ENCODE data around the gene IL36G. TPM values are rescaled to one million over a fixed set of nuclear protein-coding genes. Genes with fewer than 3 reads are reported as not detected.

The IL36G gene
- total RNA-seq, 2 experiments from 2014 or later: not detected

DNA sequence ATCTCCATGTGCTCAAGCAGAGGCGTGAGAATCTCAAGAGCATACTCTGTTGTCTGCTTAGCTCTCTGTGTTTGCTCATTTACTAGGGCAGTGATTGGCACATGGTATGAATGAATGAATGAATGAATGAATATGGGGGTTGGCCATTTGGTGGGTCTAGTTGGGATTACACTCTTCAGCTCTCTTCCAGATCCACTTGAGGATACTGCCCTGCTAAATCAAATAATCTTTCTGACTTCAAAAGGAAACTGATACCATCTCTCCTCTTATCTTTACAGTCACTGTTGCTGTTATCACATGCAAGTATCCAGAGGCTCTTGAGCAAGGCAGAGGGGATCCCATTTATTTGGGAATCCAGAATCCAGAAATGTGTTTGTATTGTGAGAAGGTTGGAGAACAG lies 1.9 kb downstream of the IL36G start:
- intact Hi-C loops (cut with micrococcal nuclease): loop anchor here (2.0 kb wide), 1 partner anchor 17 kb away; no protein-coding TSS in a partner anchor
- H3K27me3 Mint-ChIP-seq: peaks cover 4% of the 10 kb centered on the region
- DNase-seq: no peak
- H3K9me3 Mint-ChIP-seq: no peaks in the 10 kb centered on the region
- no peak overlapping the region for H3K4me3 Mint-ChIP-seq
- H3K27ac Mint-ChIP-seq: no peak overlapping the region
- ChIA-PET CTCF (interaction anchor here (0.7 to 1.0 kb wide), 4 partner anchors 11 to 230 kb away, joined by 3 to 4 read pairs (median 3); no protein-coding TSS in a partner anchor), POLR2A (interaction anchor here (1.0 kb wide), 1 partner anchor 14 kb away, joined by 3 read pairs; no protein-coding TSS in a partner anchor)
- H3K4me1 Mint-ChIP-seq (ENCODE audit: low read depth): peaks cover 21% of the 10 kb centered on the region
- H3K36me3 Mint-ChIP-seq: no peaks in the 10 kb centered on the region

DNA sequence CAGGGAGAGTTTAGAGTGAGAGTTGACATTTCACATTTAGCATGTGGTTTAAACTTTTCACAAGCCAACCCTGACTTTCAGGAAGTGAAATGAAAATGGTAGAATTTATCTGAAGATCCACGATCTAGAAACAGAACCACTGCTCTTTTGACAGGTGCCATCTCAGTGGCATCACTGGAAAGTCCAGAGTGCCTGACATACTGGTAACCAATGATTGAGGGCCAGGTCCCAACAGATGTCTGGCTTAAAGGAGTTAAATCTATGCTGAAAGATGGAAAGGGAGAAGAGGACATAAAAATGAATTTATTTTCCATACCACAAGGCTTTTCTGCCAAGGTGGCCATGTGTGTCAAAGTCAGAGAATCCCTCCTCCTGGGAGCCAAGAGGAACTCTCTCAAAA lies 2.7 kb downstream of the IL36G start:
- H3K4me1 Mint-ChIP-seq (ENCODE audit: low read depth): peaks cover 27% of the 10 kb centered on the region
- H3K36me3 Mint-ChIP-seq: no peaks in the 10 kb centered on the region
- no peak overlapping the region for H3K4me3 Mint-ChIP-seq
- H3K27ac Mint-ChIP-seq: no peak overlapping the region
- intact Hi-C loops (cut with micrococcal nuclease): loop anchor here (2.0 kb wide), 1 partner anchor 16 kb away; no protein-coding TSS in a partner anchor
- H3K9me3 Mint-ChIP-seq: no peaks in the 10 kb centered on the region
- ChIA-PET CTCF (no interaction called here), POLR2A (no interaction called here)
- peaks cover 4% of the 10 kb centered on the region for H3K27me3 Mint-ChIP-seq
- DNase-seq: no peak

DNA sequence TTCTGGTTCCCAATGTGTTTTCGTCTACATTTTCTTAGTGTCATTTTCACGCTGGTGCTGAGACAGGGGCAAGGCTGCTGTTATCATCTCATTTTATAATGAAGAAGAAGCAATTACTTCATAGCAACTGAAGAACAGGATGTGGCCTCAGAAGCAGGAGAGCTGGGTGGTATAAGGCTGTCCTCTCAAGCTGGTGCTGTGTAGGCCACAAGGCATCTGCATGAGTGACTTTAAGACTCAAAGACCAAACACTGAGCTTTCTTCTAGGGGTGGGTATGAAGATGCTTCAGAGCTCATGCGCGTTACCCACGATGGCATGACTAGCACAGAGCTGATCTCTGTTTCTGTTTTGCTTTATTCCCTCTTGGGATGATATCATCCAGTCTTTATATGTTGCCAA lies 7.3 kb downstream of the IL36G start:
- no peaks in the 10 kb centered on the region for H3K27me3 Mint-ChIP-seq
- ChIA-PET CTCF (interaction anchor here (1.2 kb wide), 1 partner anchor 43 kb away, joined by 3 read pairs; no protein-coding TSS in a partner anchor), POLR2A (interaction anchor here (0.9 kb wide), 1 partner anchor 189 kb away, joined by 3 read pairs; the partner anchor contains the start of gene PSD4)
- H3K27ac Mint-ChIP-seq: no peak overlapping the region
- peak; percentile 55 for DNase-seq
- intact Hi-C loops (cut with micrococcal nuclease): no loop called here
- peaks cover 5% of the 10 kb centered on the region for H3K9me3 Mint-ChIP-seq
- peaks cover 6% of the 10 kb centered on the region for H3K36me3 Mint-ChIP-seq
- no peak overlapping the region for H3K4me3 Mint-ChIP-seq
- H3K4me1 Mint-ChIP-seq (ENCODE audit: low read depth): peaks cover 20% of the 10 kb centered on the region

DNA sequence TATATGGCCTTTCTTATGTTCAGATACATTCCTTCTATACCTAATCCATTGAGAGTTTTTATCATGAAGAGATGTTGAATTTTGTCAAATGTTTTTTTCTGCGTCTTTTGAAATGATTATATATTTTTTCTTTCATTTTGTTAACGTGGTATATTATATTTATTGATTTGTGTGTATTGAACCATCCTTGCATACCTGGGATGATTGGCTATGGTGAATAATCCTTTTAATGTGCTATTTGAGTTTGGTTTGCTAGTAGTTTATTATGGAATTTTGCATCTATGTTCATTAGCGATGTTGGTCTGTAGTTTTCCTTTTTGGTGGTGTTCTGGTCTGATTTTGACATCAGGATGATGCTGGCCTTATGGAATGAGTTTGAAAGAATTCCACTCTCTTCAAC lies 11.8 kb downstream of the IL36G start:
- H3K36me3 Mint-ChIP-seq: peaks cover 6% of the 10 kb centered on the region
- no peak overlapping the region for H3K27ac Mint-ChIP-seq
- no peaks in the 10 kb centered on the region for H3K27me3 Mint-ChIP-seq
- no peak for DNase-seq
- CTCF ChIA-PET: no interaction called here
- H3K4me3 Mint-ChIP-seq: no peak overlapping the region
- POLR2A ChIA-PET: no interaction called here
- H3K9me3 Mint-ChIP-seq: peaks cover 27% of the 10 kb centered on the region
- intact Hi-C loops (cut with micrococcal nuclease): no loop called here
- peaks cover 13% of the 10 kb centered on the region for H3K4me1 Mint-ChIP-seq (ENCODE audit: low read depth)

DNA sequence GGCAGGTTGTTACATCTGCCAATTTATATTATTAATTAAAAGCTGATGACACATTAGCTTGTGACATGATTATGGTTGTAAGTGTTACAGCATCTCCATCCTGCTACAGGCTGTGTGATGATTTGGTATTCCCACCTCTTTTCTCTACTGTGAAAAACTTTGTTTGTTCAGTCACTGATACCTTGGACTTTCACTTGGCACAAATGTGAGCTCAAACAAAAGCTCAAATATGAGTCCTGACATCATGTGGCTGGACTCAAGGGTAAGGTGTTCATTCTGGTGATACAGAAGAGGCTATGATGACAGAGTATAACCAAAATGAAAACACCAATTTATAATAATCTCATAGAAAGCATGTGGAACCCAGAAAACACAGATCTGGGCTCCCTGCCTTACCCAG lies 16.0 kb downstream of the IL36G start:
- ChIA-PET CTCF (no interaction called here), POLR2A (interaction anchor here (0.6 kb wide), 1 partner anchor 15 kb away, joined by 3 read pairs; no protein-coding TSS in a partner anchor)
- no peak for DNase-seq
- peaks cover 6% of the 10 kb centered on the region for H3K36me3 Mint-ChIP-seq
- no peaks in the 10 kb centered on the region for H3K27me3 Mint-ChIP-seq
- intact Hi-C loops (cut with micrococcal nuclease): no loop called here
- H3K27ac Mint-ChIP-seq: no peak overlapping the region
- peaks cover 27% of the 10 kb centered on the region for H3K9me3 Mint-ChIP-seq
- no peak overlapping the region for H3K4me3 Mint-ChIP-seq
- peaks cover 28% of the 10 kb centered on the region for H3K4me1 Mint-ChIP-seq (ENCODE audit: low read depth)

DNA sequence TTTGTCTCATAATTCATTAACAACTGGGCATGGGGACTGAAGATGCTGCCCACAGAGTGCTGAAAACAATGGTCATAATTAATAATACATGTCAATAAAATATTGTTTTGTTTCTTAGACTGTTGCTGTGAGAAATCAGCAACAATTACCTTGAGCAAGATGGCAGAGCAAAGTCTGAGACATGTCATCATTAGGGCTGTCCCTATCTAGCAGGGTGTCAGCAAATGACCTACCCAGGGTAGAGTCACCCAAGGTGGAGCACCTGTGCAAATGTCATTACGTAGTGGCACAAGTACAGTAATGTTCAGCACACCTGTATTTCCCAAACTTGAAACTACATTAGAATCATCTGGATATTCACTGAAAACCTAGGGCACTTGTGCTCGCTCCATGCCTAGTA lies 16.8 kb downstream of the IL36G start:
- Mint-ChIP-seq H3K4me3 (no peak overlapping the region), H3K9me3 (peaks cover 32% of the 10 kb centered on the region), H3K27me3 (no peaks in the 10 kb centered on the region), H3K27ac (no peak overlapping the region), H3K4me1 (ENCODE audit: low read depth) (peaks cover 28% of the 10 kb centered on the region), H3K36me3 (peaks cover 5% of the 10 kb centered on the region)
- no peak for DNase-seq
- ChIA-PET CTCF (no interaction called here), POLR2A (no interaction called here)
- intact Hi-C loops (cut with micrococcal nuclease): no loop called here

DNA sequence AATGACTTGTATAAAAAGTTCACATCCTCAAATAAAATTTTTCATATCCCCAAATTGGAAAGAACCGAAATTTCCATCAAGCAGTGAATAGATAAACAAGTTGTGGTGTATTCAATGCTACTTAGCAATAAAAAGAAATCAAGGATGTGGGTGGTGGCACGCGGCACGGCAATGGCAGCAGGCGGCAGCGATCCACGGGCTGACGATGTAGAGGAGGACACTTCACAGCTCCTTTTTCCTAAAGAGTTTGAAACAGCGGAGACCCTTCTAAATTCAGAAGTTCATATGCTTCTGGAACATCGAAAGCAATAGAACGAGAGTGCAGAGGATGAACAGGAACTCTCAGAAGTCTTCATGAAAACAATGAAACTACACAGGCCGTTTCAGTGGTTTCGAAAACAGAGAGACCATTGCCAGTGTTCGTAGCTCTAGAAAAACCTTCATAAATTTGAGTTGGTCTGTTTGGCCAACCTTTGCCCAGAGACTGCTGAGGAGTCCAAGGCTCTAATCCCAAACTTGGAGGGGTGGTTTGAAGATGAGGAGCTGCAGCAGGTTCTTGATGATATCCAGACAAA lies 17.6 kb downstream of the IL36G start:
- intact Hi-C loops (cut with micrococcal nuclease): no loop called here
- H3K27me3 Mint-ChIP-seq: no peaks in the 10 kb centered on the region
- ChIA-PET POLR2A (no interaction called here), CTCF (no interaction called here)
- H3K9me3 Mint-ChIP-seq: peaks cover 33% of the 10 kb centered on the region
- peaks cover 1% of the 10 kb centered on the region for H3K36me3 Mint-ChIP-seq
- H3K27ac Mint-ChIP-seq: peak overlapping the region; percentile 57
- peak; percentile 54 for DNase-seq
- peak overlapping the region; percentile 68 for H3K4me3 Mint-ChIP-seq
- peaks cover 28% of the 10 kb centered on the region for H3K4me1 Mint-ChIP-seq (ENCODE audit: low read depth)

DNA sequence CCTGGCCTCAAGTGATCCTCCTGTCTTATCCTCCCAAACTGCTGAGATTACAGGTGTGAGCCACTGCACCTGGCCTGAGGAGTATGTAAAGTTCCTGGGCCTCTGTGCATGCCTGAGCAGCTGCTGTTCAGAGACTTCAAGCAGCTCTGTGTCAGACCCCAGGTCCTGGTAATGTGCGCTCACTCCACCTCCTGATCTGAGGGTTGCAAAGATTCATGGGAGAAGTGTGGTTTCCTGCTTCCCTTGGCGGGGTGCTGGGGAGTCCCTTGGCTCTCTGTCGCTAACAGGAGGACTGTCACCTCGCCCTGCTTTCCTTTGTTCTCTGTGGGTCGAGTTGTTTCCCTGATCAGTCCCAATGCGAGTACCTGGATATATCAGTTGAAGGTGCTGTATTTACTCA lies 18.8 kb downstream of the IL36G start:
- H3K4me3 Mint-ChIP-seq: no peak overlapping the region
- peak; percentile 84 for DNase-seq
- POLR2A ChIA-PET: no interaction called here
- H3K27ac Mint-ChIP-seq: peak overlapping the region; percentile 30
- peaks cover 35% of the 10 kb centered on the region for H3K9me3 Mint-ChIP-seq
- peaks cover 28% of the 10 kb centered on the region for H3K4me1 Mint-ChIP-seq (ENCODE audit: low read depth)
- intact Hi-C loops (cut with micrococcal nuclease): loop anchor here (2.0 kb wide), 1 partner anchor 16 kb away; no protein-coding TSS in a partner anchor
- H3K36me3 Mint-ChIP-seq: peaks cover 7% of the 10 kb centered on the region
- CTCF ChIA-PET: no interaction called here
- no peaks in the 10 kb centered on the region for H3K27me3 Mint-ChIP-seq

DNA sequence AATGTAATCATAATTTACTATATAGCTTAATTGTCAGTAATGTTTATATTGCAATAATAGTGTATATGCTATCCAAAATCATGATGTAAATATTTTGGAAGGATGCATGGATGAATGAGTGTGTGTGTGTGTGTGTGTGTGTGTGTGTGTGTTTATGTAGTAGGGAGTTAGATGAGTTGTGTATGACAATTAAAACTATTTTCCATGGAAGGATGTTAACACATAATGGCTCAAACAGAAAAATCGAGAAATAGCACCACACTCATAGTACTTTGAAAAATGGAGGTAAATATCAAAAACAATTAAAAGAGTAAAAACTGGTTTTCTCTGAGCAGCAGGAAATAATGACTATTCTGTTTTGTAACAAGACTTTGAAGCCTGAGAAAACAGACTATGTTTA lies 19.3 kb downstream of the IL36G start:
- peaks cover 33% of the 10 kb centered on the region for H3K9me3 Mint-ChIP-seq
- intact Hi-C loops (cut with micrococcal nuclease): loop anchor here (2.0 kb wide), 1 partner anchor 16 kb away; no protein-coding TSS in a partner anchor
- H3K4me1 Mint-ChIP-seq (ENCODE audit: low read depth): peaks cover 28% of the 10 kb centered on the region
- H3K4me3 Mint-ChIP-seq: no peak overlapping the region
- H3K36me3 Mint-ChIP-seq: peaks cover 9% of the 10 kb centered on the region
- CTCF ChIA-PET: no interaction called here
- no peaks in the 10 kb centered on the region for H3K27me3 Mint-ChIP-seq
- POLR2A ChIA-PET: no interaction called here
- H3K27ac Mint-ChIP-seq: no peak overlapping the region
- DNase-seq: no peak

DNA sequence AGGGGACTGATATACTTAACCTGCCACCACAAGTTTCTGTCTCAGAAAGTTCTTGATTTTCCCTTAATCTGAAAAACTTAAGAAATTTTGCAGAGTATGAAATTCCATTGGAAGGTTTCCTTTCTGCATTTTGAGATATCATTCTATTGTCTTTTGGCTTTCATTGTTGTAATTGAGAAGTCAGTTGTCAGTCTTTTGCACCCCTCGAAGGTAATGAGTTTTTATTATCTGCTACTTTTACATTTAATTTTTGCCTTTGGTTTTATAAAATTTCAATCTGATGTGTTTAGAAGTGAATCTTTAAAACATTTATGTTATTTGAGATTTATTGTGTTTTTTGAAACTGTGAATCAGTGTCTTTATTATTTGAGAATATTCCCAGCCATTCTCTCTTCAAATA lies 22.6 kb downstream of the IL36G start:
- Mint-ChIP-seq H3K36me3 (peaks cover 9% of the 10 kb centered on the region), H3K27me3 (no peaks in the 10 kb centered on the region), H3K4me1 (ENCODE audit: low read depth) (peaks cover 21% of the 10 kb centered on the region), H3K4me3 (no peak overlapping the region), H3K9me3 (peaks cover 26% of the 10 kb centered on the region), H3K27ac (no peak overlapping the region)
- ChIA-PET POLR2A (no interaction called here), CTCF (no interaction called here)
- no peak for DNase-seq
- intact Hi-C loops (cut with micrococcal nuclease): no loop called here

DNA sequence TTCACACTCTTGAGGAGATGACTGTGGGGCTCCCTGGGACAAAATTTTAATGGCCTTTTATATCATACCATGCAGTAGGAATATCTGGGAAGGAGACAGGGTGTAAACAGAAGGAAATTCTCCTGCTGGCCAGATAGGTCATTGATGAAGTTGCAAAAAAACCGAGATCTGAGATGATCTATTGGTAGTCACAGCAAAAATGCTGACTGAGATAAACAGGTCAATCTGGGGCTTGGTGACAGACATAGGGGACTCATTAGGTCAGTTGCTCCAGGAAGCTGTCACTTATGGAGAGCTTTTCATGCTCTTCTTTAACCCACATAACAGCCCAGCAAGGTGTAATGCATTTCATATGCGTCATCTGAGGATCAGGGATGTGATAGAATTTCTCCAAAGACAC lies 24.9 kb downstream of the IL36G start:
- Mint-ChIP-seq H3K36me3 (peaks cover 9% of the 10 kb centered on the region), H3K27ac (no peak overlapping the region), H3K9me3 (peaks cover 26% of the 10 kb centered on the region), H3K4me1 (ENCODE audit: low read depth) (peaks cover under 1% of the 10 kb centered on the region), H3K4me3 (no peak overlapping the region), H3K27me3 (no peaks in the 10 kb centered on the region)
- ChIA-PET CTCF (no interaction called here), POLR2A (no interaction called here)
- intact Hi-C loops (cut with micrococcal nuclease): no loop called here
- DNase-seq: no peak

DNA sequence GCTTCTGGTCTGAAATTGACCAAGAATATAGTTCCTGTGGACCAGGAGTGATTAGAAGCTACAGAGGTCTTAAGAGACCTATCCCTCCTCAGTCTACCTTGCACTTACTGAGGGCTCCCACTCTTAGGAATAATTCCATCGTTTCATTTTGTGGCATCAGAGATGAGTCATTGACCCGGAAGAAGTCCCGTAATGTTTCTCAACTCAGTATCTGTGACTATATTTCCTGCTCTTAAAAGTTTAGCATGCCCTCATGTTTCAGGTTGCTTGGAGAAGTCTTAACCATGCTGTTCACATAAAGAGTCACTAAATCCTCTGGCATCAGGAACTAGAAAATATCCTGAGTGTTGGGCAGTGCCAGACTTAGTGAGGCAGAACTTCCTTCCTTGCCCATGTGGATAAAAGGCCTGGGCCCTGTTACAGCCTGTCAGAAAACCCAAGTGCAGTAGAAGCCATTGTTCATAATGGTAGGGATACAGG lies 27.3 kb downstream of the IL36G start, which contains the start of gene IL36A:
TSS of gene IL36A (plus strand) at position 430 of the 480 bp plus-strand sequence. CDS start 413 bp downstream, outside the sequence.
- POLR2A ChIA-PET: no interaction called here
- DNase-seq: no peak
- H3K4me1 Mint-ChIP-seq (ENCODE audit: low read depth): no peaks in the 10 kb centered on the region

DNA sequence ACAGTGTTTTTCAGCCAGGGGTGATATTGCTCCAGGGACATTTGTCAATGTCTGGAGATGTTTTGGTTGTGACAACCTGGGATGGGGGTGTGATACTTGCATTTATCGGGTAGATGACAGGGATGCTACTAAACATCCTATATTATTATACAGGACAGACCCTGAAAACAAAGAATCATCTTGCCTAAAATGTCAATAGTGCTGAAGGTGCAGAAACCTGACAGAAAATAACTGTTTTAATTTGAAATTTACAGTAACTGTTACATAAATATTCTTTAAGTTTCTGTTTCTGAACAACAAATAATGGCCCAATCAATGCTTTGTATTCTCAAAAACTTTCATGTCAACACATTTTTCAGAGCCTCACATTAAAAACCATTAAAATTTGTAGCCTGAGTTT lies 29.4 kb downstream of the IL36G start:
- no peaks in the 10 kb centered on the region for H3K27me3 Mint-ChIP-seq
- POLR2A ChIA-PET: no interaction called here
- H3K27ac Mint-ChIP-seq: no peak overlapping the region
- no peak for DNase-seq
- intact Hi-C loops (cut with micrococcal nuclease): no loop called here
- no peaks in the 10 kb centered on the region for H3K36me3 Mint-ChIP-seq
- H3K4me1 Mint-ChIP-seq (ENCODE audit: low read depth): peaks cover 2% of the 10 kb centered on the region
- CTCF ChIA-PET: no interaction called here
- H3K4me3 Mint-ChIP-seq: no peak overlapping the region
- H3K9me3 Mint-ChIP-seq: no peaks in the 10 kb centered on the region

More for the DNA sequence above, 27.3 kb downstream of the IL36G start, which contains the start of gene IL36A:
- no peak within 1 kb of the TSS for H3K4me3 Mint-ChIP-seq
- peaks cover 18% of the 10 kb centered on the region for H3K9me3 Mint-ChIP-seq
- intact Hi-C loops (cut with micrococcal nuclease): no loop called here
- H3K27me3 Mint-ChIP-seq: no peaks in the 10 kb centered on the region
- CTCF ChIA-PET: no interaction called here
- no peak within 1 kb of the TSS for H3K27ac Mint-ChIP-seq
- H3K36me3 Mint-ChIP-seq: peaks cover 8% of the 10 kb centered on the region

Data from activated CD4-positive, alpha-beta memory T cell treated with anti-CD3 and anti-CD28 coated beads for 36 hours (primary cell).